Stimulated activated CD4-positive, alpha-beta T cell treated with anti-CD3 and anti-CD28 coated beads, Interleukin-2, amount 100 ng/mL, for 24 hours (primary cell): ENCODE results near the gene SNRPA1.

Experiments used
- DNase-seq, 2 donors: peaks; one replicate each; pipeline ENCODE4 v3.0.0-alpha.2; 2020

SNRPA1 gene

GRCh38 chr15:101318147-101318819, 23.2 kb upstream of the SNRPA1 start:
- DNase-seq: no peak

GRCh38 chr15:101317336-101317872, 22.4 kb upstream of the SNRPA1 start:
- DNase-seq: no peak

- no peak for DNase-seq
Measured at GRCh38 chr15:101316529-101316928, 21.5 kb upstream of the SNRPA1 start.

- DNase-seq: no peak
Measured at GRCh38 chr15:101315736-101316135, 20.7 kb upstream of the SNRPA1 start.

- no peak for DNase-seq
Measured at GRCh38 chr15:101314336-101315125, 19.5 kb upstream of the SNRPA1 start.

- DNase-seq: no peak
Measured at GRCh38 chr15:101313041-101313761, 18.2 kb upstream of the SNRPA1 start.

- DNase-seq: no peak
Measured at GRCh38 chr15:101310508-101310907, 15.5 kb upstream of the SNRPA1 start.

GRCh38 chr15:101310161-101310480, 15.1 kb upstream of the SNRPA1 start:
- no peak for DNase-seq

GRCh38 chr15:101309436-101310160, 14.6 kb upstream of the SNRPA1 start:
- no peak for DNase-seq

GRCh38 chr15:101308604-101309435, 13.8 kb upstream of the SNRPA1 start:
- DNase-seq: no peak

GRCh38 chr15:101307897-101308603, 13.0 kb upstream of the SNRPA1 start:
- no peak for DNase-seq

- DNase-seq: no peak
Measured at GRCh38 chr15:101307048-101307896, 12.2 kb upstream of the SNRPA1 start.

- DNase-seq: no peak
Measured at GRCh38 chr15:101306341-101307047, 11.4 kb upstream of the SNRPA1 start.

- DNase-seq: no peak
Measured at GRCh38 chr15:101305820-101306255, 10.8 kb upstream of the SNRPA1 start.

GRCh38 chr15:101303408-101303807, 8.4 kb upstream of the SNRPA1 start:
- DNase-seq: no peak

- DNase-seq: no peak
Measured at GRCh38 chr15:101296418-101297405, 1.7 kb upstream of the SNRPA1 start.

- DNase-seq: no peak
Measured at GRCh38 chr15:101295607-101296161, 636 bp upstream of the SNRPA1 start.

GRCh38 chr15:101293122-101293521, 1.9 kb downstream of the SNRPA1 start:
- DNase-seq: no peak
